GM21526 (cell line): ENCODE measurements around the gene SRRD.
"Not testable (repeated sequence)": the region's sequence is repeated elsewhere in the genome, so short reads cannot be mapped to it uniquely, and the experiment has no call there.

Experiments used
- ATAC-seq: cut with Tn5 transposase; IDR thresholded peaks from one replicate; pipeline ENCODE4 v1.9.1; 2021; ENCODE audit warnings: moderate library complexity; ENCODE audit not compliant: unreplicated experiment, low FRiP score

Gene SRRD

DNA sequence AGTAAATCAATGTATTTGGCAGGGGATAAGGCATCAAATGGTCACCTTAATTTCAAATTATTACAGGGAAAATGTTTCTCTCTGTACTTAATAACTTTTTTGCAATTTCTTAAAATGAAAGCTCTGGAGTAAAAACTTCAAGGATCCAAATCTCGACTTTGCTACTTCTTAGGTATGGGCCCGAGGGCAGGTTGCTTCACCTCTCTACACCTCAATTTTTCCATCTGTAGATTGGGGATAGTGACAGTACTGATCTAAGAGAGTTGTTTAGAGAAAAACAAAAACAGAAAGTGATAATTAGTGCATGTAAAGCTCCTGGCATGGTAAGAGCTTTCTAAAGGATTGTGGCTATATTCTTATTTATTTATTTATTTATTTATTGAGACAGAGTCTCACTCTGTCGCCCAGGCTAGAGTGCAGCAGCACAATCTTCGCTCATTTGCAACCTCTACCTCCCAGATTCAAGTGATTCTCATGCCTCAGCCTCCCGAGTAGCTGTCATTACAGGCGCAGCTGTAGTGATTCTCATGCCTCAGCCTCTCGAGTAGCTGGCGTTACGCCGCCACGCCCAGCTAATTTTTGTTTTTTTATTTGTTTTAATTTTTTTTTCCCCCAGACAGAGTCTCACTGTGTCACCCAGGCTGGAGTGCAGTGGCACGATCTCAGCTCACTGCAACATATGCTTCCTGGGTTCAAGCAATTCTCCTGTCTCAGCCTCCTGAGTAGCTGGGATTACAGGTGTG lies 30.9 kb downstream of the SRRD start:
- no peak for ATAC-seq

DNA sequence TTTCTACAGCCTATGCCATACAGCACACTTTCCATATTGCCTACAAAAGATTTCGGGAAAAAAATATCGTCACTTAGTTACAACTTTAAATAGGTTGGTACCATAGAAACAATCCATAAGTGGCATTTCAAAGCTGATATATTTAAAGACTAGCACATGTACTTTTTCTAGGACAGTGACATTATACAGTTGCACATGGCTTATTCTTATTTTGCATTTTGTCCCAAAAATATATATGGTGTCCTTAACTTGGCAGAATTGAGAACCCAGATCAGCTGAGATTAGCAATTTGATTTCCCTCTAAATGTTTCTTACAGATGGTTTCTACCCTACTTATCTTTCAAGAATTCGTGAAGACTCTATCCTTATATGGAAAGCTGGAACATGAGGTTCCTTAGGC lies 32.3 kb downstream of the SRRD start:
- no peak for ATAC-seq

DNA sequence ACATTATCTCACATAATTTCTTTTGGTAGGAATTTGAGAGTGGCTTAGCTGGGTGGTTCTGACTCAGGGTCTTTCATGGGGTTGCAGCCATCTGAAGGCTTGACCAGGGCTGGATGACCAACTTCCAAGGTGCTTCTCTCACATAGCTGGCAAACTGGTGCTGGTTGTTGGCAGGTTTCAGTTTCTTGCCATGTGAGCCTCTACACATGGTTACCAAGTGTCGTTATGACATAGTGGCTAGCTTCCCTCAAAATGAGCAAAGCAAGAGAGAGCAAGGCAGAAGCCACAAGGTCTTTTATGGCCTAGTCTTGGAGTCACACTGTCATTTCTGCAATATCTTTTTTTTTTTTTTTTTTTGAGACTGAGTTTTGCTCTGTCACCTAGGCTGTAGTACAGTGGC lies 32.8 kb downstream of the SRRD start:
- no peak for ATAC-seq

DNA sequence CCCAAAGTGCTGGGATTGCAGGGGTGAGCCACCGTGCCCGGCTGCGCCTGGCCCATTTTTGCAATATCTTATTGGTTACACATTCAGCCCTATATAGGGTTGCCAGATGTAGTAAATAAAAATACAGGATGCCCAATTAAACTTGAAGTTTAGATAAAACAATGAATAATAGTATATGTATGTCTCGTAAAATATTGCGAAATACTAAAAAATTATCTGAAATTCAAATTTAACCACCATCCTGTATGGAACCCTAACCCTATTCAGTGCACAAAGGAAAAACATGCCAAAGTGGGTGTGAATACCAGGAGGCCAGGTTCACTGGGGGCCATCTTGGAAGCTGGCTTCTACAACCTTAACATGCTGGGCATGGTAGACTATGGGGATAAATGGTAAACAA lies 33.8 kb downstream of the SRRD start:
- ATAC-seq = no peak

DNA sequence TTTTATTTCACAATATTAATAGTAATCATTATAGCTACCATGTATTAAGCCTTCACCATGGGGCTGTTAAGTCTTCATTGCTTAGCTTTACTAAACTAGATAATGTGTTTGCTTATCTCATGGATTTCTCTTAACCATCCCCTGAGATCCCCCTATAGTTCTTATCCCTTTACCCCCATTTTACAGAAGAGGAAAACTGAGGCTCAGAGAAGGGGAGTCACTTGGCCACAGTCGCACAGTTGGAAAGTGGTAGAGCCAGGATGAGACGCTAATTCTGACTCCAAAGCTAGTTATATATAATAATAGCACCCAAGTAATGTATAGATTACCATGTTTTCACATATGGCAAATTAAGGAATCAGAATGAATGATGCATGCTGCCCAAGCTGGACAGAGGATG lies 38.3 kb downstream of the SRRD start:
- ATAC-seq = no peak

DNA sequence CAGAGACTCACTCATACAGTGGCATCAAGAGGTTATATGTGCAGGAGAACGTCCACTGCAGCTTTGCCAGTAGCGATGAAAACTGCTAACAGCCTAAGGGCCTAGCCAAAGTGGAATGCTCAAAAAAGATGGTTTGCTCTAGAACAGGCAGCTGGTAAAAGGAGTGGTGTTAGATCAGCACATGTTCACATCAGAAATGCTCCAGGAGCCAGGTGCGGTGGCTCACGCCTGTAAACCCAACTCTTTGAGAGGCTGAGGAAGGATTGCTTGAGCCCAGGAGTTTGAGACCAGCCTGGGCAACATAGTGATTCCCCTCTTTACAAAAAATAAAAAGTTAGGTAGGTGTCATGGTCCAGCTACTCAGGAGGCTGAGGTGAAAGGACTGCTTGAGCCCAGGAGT lies 38.9 kb downstream of the SRRD start:
- no peak for ATAC-seq

DNA sequence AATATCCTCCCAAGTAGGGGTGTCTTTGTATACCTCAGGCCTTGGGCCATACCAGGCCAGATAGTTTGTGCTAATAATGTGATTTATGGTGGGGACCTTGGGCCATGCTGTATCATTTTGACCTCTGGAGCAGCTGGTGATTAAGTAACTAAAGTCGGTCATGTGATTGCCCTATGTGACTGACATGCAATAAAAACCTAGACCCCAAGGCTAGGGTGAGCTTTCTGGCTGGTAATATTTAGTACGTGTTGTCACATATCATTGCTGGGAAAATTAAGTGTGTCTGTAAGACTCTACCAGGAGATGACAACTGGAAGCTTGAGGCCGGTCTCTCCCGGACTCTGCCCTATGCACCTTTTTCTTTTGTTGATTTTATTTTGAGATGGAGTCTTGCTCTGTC lies 41.2 kb downstream of the SRRD start:
- ATAC-seq = no peak

DNA sequence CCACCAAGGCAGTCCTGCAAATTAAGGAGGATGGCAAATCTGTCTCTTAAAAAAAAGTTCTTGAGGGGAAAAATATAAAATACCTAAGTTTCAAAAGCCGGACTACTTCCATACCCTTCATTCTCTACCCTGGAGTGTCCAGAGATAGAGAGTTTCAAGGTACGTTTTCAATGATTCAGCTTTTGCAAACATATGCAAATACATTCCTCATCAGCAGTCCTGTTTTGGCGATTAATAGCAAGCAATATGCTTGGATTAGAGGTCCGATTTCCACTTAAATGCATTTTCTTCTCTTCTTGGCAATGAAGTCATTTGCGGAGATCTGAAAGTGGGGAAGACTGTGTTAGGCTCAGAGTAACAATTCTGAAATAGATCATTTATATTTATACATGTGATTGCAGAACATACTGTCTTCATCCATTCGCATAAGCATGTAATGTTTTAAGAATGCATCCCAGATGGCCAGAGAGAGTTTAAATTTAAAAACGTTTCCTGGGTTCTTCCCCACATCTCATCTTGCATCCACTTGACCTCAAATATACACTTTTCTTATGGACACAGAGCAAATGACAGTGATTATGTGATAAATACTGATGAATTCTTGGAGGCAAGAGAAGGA lies 42.4 kb downstream of the SRRD start:
- no peak for ATAC-seq

DNA sequence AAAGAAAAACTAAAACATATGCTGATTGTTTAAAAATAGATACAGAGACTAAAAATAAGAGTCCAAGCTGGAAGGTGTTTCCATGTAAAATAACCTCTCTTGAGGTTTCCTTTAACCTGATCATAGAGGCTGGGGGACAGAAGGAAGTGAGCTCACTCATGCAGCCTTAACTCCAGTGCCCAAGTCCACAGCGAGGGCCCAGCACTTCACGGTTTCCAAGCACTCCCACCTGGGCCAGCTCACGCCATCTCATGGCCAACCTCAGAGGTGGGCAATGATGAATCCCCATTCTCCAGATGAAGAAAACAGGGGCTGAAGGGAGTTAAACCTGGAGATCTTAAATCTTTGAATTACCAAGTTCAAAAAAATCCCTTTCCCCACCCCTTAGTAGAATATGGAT lies 43.5 kb downstream of the SRRD start:
- no peak for ATAC-seq

DNA sequence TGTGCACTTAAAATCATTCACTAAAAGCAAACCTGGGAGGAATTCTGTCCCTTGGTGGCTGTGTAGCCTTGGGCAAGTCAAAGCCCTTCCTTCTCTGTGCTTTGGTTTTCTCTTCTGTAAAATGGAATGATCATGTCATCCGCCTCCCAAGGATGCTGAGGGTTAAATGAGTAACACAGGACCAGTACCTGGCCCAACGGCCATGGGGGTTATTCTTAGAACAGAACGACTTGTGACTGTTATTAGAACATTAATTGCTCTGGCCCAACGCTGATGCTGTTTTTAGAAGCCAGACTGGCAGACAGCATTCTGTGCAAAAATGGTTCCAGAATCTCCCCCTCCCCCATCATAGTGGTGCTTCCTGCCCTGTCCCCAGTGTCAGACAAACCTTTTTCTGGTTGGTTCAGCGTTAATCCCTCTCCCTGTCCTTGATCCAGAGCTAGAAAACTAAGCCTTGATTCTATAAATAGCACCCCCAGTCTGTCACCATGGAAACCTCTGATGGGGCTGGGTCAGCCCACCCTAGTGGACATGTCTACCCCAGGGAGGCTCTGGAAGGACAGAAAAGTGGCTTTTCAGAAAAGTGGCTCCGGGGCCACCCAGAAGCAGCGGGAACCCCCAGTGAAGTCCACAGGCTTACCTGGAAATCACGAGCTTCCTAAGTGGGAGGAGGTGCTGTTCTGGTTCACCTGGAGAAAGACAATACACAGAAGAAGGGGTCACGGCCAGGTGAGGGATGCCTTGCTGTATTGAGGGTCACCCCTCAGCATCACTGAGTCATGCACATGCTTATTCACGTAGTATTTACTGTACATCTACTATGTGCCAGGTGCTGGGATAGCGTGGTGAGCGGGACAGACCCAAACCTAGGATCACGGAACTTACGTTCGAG lies 44.1 kb downstream of the SRRD start:
- no peak for ATAC-seq

DNA sequence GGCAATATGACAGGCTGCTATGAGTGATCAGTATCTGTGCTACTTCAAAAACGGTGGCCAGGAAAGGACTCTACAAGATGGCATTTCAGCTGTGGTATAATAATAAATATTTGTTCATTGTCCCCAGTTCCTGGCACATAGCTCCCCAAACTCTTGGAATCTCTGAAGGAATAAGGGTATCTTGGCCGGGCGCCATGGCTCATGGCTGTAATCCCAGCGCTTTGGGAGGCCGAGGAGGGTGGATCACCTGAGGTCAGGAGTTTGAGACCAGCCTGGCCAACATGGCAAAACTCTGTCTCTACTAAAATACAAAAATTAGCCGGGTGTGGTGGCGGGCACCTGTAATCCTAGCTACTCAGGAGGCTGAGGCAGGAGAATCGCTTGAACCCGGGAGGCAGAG lies 44.8 kb downstream of the SRRD start:
- ATAC-seq = not testable (repeated sequence)

DNA sequence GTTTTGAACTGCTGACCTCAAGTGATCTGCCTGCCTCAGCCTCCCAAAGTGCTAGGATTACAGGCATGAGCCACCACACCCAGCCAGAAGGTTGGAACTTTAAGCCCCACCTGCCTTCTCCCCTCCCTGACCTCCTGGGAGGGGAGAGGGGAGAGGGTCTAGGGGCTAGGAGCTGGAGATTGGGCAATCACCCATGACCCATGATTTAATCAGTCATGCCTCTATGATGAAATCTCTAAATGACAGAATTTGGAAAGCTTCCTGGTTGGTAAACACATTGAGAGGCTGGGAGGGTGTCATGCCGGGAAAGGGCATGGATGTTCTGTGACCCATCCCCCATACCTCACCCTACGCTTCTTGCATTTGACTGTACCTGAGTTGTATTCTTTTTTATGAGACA lies 45.7 kb downstream of the SRRD start:
- no peak for ATAC-seq

DNA sequence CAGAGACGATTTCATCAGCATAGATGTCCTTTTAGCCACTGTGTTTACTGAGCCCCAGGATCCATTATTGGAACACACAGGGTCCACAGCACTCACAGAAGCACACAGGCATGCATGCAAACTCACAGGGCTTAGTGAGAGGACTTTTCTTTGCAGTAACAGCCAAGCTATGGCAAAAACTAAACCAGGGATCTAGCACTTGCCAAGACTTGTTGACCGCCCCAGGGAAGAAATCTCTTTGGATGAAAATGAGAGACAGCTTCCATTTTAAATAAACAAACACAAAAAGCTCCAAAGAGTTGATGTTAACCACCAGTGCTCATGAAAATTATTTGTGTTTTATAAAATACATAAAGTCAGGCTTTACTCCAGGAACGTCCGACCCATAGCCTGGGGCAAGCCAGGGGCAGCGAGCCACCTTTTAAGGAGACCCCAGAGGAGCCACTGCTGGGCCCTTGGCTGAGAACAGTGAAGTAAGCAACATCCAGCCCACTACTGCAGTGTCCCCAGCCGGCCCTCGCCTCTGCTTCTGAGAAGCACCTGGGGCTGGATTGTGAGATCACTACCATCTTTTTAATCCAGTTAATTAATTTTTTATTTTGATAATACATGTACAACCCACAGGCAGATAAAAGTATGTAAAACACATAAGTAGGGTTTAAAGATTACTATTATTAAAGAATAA lies 50.6 kb downstream of the SRRD start:
- ATAC-seq = no peak

DNA sequence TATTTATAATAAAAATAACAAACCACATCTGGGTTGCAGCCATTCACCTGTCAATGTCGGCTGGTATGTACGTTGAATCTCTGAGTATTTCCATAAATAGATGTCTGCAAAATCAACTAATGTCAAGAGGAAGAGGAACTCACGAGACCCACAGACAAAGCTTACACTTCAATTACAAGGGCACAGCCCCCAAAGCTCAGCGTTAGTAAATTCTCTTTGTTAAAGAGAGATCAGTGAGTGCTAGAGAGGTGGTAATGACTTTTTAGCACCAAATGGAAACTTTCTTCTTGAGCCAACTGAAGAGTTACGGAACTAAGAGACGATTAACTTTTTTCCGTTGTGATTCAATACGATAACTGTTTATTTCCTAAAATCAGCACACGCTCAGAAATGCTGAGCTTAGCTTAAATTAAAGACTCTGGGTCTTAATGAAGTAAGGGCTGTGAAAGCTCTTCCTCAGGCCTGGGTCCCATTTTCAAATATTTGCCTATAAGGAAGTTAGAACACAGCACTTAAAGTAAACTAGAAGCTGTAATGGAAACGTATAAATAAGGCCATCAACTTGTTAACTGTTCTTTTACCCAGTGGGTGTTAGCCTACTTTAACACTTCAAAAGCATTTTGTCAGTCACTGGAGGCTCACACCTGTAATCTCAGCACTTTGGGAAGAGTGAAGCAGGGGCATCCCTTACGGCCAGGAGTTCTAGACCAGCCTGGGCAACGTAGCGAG lies 51.4 kb downstream of the SRRD start:
- no peak for ATAC-seq

DNA sequence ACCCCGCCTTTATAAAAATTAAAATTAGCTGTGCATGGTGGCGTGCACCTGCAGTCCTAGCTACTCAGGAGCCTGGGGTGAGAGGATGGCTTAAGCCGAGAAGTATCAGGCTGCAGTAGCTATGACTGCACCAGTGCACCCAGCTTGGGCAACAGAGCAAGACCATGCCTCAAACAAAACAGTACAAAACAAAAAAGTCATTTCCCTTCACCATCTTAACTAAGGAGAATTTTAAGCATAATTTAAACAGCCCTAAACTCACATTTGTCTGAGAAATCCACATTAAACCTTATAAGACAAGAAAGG lies 51.9 kb downstream of the SRRD start:
- ATAC-seq = no peak

DNA sequence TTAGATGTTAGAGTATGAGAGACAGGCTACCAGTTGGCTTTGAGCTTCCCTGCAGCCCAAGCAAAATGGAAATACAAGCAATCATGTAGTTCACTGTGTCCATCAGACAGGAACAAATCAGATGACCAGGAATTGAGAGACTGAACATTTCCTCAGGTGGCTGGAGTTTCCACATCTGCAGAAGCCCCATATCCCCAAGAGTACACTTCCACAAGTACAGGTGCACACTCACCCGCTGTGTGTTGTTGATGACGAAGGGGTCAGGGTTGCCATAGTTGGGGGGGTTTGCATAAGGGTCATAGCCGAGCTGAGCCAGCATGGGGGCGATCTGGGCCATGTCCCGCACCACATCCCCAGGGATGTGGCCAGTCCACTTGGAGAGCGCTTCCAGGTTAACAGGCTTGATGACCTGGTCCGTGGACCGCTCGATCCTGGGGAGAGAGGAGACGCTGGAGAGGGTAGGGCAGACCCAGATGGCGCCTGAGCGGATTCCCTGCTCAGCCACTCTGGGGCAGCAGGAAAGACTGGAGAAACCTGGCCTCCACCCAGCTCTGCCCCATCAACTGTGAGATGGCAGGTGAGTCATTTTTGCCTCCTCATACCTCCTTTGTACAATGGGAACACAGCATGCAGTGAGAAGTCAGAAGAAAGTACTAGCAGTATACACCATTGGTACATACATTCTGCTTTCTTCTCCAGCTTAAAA lies 52.5 kb downstream of the SRRD start:
- ATAC-seq = no peak

DNA sequence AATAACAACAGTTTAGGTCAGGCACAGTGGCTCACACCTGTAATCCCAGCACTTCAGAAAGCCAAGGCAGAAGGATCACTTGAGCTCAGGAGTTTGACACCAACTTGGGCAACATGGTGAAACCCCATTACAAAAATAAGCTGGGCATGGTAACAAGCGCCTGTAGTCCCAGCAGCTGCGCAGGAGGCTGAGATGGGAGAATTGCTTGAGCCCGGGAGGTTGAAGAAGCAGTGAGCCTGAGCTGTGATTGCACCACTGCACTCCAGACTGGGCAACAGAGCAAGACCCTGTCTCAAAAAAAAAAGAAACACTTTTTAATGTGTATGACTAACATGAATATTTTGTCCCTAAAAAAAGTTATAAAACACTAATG lies 53.1 kb downstream of the SRRD start:
- ATAC-seq = no peak

DNA sequence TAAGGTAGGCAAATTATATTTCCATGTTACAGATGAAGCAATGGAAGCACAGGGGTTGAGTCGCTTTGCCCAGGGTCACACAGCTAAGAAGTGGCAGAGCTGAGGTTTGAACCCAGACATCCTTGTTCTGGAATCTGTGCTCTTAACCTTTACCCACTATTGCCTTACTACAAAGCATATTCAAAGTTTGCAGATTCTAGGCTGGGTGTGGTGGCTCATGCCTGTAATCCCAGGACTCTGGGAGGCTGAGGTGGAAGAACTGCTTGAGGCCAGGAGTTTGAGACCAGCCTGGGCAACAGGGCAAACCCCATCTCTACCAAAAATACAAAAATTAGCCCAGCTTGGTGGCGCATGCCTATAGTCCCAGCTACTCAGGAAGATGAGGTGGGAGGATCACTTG lies 56.4 kb downstream of the SRRD start:
- ATAC-seq = no peak

DNA sequence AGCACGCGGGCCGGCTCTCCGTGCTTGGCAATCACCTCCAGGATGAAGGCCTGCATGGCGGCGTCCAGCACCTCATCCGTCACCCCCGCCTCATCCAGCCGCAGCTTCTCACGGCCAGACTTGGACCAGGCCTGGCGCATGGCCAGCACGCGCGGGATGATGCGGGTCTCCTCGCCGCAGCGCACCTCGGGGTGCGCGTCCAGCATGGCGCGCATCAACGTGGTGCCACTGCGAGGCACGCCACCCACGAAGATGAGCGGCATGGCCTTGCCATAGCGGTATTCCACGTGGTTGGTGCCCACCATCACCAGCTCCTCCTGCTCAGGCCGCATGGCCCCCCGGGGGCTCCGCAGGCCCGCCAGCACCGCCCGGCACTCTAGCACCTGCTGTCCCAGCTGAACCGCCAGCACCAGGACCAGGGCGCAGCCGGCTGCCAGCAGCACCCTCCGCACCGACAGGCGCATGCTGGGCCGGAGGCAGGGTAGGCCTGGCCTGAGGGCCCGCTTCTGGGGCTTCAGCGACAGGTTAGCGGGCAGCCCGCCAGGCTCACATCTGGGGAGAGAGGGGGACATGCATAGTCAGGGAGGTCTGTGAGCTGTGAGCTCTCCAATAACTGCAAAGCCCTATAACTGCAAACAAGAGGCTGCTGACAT lies 57.6 kb downstream of the SRRD start:
- no peak for ATAC-seq

DNA sequence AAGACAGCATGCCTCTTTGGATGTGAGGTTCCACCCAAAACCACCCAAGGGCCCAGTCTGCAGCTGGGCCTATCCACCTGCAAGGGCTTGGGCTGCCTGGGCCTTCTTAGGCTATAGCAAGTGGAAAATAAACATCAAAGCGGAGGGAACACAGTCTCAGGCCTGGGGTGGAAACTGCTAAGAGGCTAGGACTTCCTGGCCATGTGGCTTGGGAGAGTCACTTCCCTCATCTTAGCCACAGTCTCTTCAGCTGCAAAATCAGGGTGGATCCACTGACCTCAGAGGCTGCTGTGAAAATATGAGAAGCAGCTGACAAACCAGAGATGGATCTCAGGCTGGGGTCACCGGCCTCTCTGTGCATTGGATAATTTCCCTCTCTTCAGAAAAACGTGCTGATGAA lies 59.2 kb downstream of the SRRD start:
- no peak for ATAC-seq
